Endothelial cell of umbilical vein (primary cell): Measurements from ENCODE around the gene SCAP.
"Not testable (repeated sequence)": the region's sequence is repeated elsewhere in the genome, so short reads cannot be mapped to it uniquely, and the experiment has no call there.

Experiments used
- CTCF ChIP-seq, 2 donors: IDR thresholded peaks; 1 replicate in 1 of 2; 2 replicates in 1 of 2; pipeline ENCODE4 v1.5.1; 2011; ENCODE audit warnings: low read length in 2 of 2, mild to moderate bottlenecking in 2 of 2, moderate library complexity in 2 of 2, control low read depth in 1 of 2, inconsistent platforms in 1 of 2, low read depth in 1 of 2; ENCODE audit not compliant: insufficient read depth in 1 of 2; ENCODE audit errors: extremely low read depth in 1 of 2
- MAX ChIP-seq: IDR thresholded peaks from 2 replicates; pipeline ENCODE4 v1.6.1; 2011; ENCODE audit not compliant: insufficient read depth, insufficient read length
- POLR2A ChIP-seq: IDR thresholded peaks from 2 replicates; pipeline ENCODE4 v1.6.1; 2012; ENCODE audit warnings: low read depth, mild to moderate bottlenecking, control low read depth, low read length

DNA sequence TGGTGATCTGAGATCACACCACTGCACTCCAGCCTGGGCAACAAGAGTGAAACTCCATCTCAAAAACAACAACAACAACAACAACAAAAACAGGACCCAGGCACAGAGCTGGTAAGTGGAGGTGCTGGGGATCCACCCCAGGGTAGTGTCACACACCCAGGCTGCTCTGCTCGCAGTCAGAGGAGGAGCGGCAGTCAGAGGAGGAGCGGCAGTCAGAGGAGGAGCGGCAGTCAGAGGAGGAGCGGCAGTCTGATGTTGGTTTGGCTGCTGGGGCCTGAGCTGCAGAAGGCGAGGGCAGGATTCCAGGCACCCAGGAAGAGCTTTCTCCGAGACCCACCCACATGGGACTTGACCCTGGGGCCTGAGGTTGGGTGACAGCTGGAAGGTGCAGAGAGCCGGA, 105.7 kb downstream of the SCAP start:
- TF ChIP-seq CTCF (IDR thresholded peaks at IDR 0.05; ENCODE audit: extremely low read depth in 1 of 2, insufficient read depth in 1 of 2, low read depth in 1 of 2, low read length in 2 of 2); POLR2A; MAX: not testable (repeated sequence)
